ENCODE data around the gene PIKFYVE.
A peak's percentile ranks its signal among the peaks of the same experiment; 100 is the strongest.

PIKFYVE gene

GRCh38 chr2:208370881-208371633 lies 105.0 kb downstream of the PIKFYVE start:
- Histone ChIP-seq H3K27ac (replicated peaks) (no peak overlapping the region), H3K27me3 (ENCODE audit: insufficient read depth, poor library complexity, severe bottlenecking) (no peaks in the 10 kb centered on the region), H3K4me3 (replicated peaks; ENCODE audit: insufficient read depth, low read length) (no peak overlapping the region)
- DNase-seq (ENCODE audit: low read depth in 1 of 2, low spot score in 1 of 2), result no peak
- no peak for TF ChIP-seq CTCF (IDR thresholded peaks at IDR 0.05; ENCODE audit: insufficient read depth, low read length)
- no peak for TF ChIP-seq SPI1 (IDR thresholded peaks at IDR 0.05; ENCODE audit: borderline replicate concordance, low read depth)
- TF ChIP-seq GABPA (IDR thresholded peaks at IDR 0.05; ENCODE audit: low read depth), result no peak
- no peak for TF ChIP-seq POLR2AphosphoS5 (IDR thresholded peaks at IDR 0.05; ENCODE audit: low read depth)
- TF ChIP-seq REST (IDR thresholded peaks at IDR 0.05; ENCODE audit: insufficient replicate concordance, low read depth), result no peak

DNA sequence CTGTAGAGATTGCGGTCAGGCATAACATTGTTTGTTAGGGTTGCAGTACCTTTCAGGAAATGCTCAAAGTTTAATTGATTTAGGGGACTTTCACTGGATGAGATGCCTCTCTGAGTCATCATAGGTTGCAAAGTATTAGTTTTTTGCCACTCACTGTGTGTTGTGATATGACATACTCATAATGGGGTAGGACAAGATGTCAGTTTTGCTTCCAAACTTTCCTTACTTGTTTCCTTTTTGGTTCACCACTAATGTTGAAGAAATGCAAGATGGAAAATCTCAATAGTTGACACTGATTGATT lies 105.5 kb downstream of the PIKFYVE start:
- Histone ChIP-seq H3K27ac (replicated peaks) (no peak overlapping the region), H3K4me3 (replicated peaks; ENCODE audit: insufficient read depth, low read length) (no peak overlapping the region), H3K27me3 (ENCODE audit: insufficient read depth, poor library complexity, severe bottlenecking) (no peaks in the 10 kb centered on the region)
- no peak for TF ChIP-seq REST (IDR thresholded peaks at IDR 0.05; ENCODE audit: insufficient replicate concordance, low read depth)
- no peak for TF ChIP-seq POLR2AphosphoS5 (IDR thresholded peaks at IDR 0.05; ENCODE audit: low read depth)
- TF ChIP-seq GABPA (IDR thresholded peaks at IDR 0.05; ENCODE audit: low read depth), result no peak
- TF ChIP-seq CTCF (IDR thresholded peaks at IDR 0.05; ENCODE audit: insufficient read depth, low read length), result no peak
- TF ChIP-seq SPI1 (IDR thresholded peaks at IDR 0.05; ENCODE audit: borderline replicate concordance, low read depth), result no peak
- no peak for DNase-seq (ENCODE audit: low read depth in 1 of 2, low spot score in 1 of 2)

DNA sequence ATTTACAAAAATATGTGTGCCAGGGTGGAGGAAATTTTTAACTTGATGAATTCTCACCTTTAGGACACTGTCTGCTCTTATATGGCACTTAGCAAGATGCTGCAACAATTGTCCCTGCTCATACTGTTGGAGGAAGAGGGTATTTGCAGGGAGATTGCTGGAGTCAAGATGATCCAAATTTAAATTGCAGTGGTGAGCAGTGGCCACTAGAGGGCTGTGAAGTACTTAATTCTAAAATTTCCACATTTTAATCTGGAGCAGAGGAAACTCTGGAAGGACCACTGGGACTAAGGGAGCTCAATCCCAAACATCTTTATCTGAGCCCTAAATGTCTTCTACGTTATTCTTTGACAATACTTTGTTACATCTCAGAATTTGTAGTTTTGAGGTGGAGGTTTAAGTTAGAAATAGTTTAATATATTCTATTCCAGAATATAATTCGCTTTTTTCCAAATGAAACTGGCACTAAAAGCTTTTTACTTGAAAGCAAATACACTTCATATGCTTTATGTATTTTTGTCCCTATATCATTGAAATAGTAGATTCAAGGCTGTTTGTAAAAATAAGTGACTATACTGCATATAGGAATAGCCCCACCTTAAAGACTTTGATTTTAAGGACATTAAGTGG lies 107.5 kb downstream of the PIKFYVE start:
- DNase-seq (ENCODE audit: low read depth in 1 of 2, low spot score in 1 of 2), result peak in 1 of 2 experiments; percentile 38
- Histone ChIP-seq H3K27me3 (ENCODE audit: insufficient read depth, poor library complexity, severe bottlenecking) (no peaks in the 10 kb centered on the region), H3K27ac (replicated peaks) (no peak overlapping the region), H3K4me3 (replicated peaks; ENCODE audit: insufficient read depth, low read length) (no peak overlapping the region)
- TF ChIP-seq POLR2AphosphoS5 (IDR thresholded peaks at IDR 0.05; ENCODE audit: low read depth) (no peak), CTCF (IDR thresholded peaks at IDR 0.05; ENCODE audit: insufficient read depth, low read length) (peak; percentile 88)
